Erythroblast (primary cell): Measurements from ENCODE around the gene CLPSL1.

ENCODE experiments used
- DNase-seq, 2 experiments: peaks; one replicate each; lab custom pipeline; 2025; lab: John Stamatoyannopoulos, UW
- GATA1 ChIP-seq: IDR thresholded peaks from 2 replicates; pipeline ENCODE4 v1.6.1; 2011; ENCODE audit warnings: low read depth, mild to moderate bottlenecking, control low read depth, low read length, moderate library complexity
- POLR2A ChIP-seq: IDR thresholded peaks from 2 replicates; pipeline ENCODE4 v1.6.1; 2011; ENCODE audit warnings: mild to moderate bottlenecking, low read length

CLPSL1 gene

DNA sequence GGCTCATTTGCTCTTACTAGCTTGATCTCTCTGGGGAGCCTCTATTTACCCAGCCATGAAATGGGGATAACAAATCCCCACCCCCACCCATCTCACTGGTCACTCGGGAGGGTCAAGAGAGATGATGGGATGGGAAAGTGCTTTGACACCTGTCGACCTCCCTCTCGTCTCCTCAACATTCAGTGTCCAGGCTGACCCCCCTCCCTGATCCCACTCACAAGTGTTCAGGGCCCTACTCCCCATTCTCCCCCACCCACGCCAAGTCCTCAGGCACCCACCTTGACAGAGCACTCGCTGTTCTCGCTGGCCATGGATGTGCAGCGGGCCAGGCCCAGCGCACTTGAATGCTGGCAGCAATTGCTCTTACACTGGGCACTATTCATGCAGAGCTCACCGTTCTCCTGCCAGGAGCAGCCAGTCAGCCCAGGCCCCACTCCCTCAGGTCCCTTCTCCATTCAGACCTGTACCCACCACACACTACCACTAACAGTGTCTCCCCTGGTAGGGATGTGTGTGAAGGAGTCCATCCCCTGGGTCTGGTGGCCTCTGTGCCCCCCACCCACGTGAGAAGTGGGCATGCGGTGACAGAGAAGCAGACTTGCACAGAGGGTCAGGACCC, 14.7 kb downstream of the CLPSL1 start:
- DNase-seq: no peak
- TF ChIP-seq GATA1 (no peak), POLR2A (no peak)

DNA sequence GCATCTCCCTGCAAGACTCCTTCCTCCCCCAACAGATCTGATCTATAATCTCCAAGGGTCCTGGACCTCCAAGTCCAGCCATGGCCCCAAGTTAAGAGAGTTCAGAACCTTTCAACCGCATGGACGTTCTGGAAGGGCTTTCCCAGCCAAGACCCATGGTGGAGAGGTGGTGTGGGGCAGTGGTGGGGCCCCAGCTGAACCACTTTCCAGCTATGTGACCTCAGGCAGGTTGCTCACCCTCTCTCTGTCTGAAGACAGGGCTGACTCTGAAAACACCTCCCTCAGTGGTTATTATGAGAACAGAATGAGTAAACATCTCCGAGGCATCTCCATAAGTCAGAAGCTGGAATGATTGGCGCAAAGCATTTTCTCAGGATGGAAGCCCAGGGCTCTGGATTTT, 15.4 kb downstream of the CLPSL1 start:
- DNase-seq: no peak
- no peak for TF ChIP-seq GATA1
- no peak for TF ChIP-seq POLR2A

DNA sequence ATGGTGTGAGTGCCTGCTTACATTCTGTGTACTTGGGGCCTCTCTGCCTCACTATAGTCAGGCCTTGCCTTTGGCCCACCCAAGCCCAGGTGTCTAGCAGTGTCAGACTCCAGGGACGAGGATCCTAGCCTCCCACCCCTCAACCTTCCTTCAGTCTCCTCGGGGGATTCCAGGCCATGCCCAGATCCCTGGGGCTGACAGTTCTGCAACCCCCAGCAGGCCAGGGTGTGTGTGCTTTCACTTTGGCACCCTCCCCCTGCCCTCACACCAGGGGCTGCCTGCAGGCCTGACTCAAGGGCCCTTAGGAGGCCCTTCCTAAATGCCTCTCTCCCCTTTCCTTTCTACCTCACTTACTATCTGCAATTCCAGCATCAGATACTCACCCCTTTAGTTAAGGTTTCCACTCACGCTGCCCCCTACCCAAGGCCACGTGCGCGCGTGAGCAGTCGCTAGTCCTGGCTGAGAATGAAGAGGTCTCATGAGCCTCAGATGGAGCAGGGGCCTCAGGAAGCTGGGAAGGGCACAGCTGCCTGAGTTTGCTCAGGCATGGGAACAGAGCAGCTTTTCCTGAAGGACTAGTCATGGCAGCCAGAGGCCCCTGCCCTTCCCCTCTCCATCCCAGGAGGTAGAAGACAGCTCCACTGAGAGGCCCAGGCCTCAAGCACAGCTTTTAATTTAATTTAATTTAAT, 17.2 kb downstream of the CLPSL1 start:
- DNase-seq: no peak
- TF ChIP-seq GATA1 (no peak), POLR2A (no peak)

DNA sequence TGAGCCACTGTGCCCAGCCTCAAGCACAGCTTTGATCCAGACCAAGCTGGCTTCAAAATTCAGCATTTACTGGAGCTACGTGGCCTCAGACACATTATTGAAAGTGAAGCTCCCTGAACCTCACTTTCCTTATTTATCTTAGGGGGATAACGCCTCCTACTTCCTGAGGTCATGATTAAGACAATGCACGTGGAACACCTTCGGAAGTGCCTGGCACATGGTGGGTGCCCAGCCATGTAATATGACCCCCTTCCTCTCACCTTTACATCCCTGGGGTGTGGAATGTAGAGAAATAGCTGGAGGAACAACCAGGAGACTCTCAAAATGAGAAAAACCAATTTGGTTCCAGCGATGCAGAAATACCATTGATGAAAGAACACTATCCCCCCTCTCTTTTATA, 17.9 kb downstream of the CLPSL1 start:
- DNase-seq: no peak
- no peak for TF ChIP-seq POLR2A
- no peak for TF ChIP-seq GATA1

DNA sequence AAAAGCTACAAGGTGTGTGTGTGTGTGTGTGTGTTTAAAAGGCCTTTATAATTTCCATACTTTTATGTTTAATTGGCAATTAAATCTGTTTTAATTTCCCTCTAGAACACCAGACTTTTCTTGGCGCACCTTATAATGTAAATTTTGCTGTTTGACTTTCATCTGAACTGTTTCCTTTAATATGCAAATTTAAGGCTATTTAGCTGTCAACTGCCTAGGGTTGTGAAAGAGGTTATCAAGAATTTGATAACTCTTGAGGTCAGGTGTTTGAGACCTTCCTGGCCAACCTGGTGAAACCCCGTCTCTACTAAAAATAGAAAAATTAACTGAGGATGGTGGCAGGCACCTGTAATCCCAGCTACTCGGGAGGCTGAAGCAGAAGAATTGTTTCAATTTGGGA, 20.3 kb downstream of the CLPSL1 start:
- no peak for DNase-seq
- TF ChIP-seq GATA1: no peak
- no peak for TF ChIP-seq POLR2A

DNA sequence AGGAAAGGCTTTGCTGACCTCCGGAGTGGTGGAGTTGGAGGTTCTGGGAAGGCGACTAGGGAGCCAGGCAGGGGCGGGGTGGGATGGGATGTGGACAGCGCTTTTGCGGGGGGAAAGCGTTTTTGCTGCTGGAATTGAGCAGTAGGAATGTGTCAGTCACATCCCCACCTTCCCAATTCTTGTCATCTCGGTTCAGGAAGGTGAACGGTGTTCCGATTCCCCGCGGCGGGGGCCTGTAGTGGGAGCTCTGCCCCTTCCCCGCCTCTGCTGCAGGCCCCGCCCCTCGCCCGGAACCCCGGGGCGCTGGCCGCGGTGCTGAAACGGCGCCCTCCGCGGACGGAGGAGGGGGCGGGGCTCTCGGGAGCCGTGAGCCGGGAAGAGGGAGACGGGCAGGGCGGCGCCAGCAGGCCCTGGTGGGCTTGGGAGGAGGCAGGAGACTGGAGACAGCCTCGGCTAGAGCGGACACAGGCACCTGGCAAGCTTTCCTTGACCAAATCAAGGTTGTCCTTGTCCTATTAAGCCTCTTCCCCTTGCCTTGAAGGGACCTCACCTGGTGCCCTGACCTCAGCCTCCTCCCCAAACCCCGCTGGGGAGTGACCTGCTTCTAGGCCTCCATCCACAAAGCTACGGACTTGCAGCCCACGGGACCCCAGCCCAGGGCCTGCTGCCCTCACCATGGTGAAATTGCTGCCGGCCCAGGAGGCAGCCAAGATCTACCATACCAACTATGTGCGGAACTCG, 24.3 kb downstream of the CLPSL1 start, which contains the start of gene LHFPL5:
TSS of gene LHFPL5 (plus strand) at position 357 of the 741 bp plus-strand sequence. CDS start at position 676, 319 bp downstream.
- no peak for TF ChIP-seq GATA1
- no peak for TF ChIP-seq POLR2A
- peak; percentile 44 to 64 for DNase-seq

DNA sequence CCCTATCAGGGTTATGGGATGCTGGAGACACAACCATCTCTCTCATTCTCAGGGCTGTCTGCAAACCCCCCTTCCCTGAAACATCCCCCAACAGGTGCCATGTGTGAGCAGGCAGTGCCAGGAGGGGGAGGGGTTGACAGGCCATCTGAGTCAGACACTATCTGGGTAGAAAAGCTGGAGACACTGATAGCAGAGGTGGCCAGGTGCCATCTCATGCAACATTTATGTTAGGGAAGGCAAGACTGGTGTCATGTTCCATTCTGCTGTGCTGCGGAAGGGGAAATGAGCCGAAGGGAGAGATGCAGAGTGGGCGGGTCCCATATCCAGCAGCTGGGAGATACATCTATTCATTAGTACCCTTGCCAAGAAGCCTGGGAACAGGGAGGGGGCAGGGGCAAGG, 27.9 kb downstream of the CLPSL1 start:
- DNase-seq: peak; percentile 24 to 27
- TF ChIP-seq GATA1 (no peak), POLR2A (no peak)

DNA sequence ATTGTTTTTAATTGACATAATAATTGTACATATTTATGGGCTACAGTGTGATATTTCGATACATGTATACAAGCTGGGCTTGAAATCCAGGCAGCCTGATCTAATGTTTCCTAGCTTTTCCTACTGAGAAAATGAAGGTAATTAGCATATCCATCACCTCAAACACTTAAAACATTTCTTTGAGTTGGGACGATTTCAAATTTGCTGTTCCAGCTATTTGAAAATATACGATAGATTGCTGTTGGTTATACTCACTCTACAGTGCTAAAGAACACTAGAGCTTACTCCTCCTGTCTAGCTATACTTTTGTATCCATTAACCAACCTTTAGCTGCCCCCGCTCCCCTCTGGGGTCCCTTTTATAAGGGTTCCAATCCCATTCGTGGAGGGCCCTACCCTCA, 29.0 kb downstream of the CLPSL1 start:
- TF ChIP-seq POLR2A (no peak), GATA1 (no peak)
- no peak for DNase-seq

DNA sequence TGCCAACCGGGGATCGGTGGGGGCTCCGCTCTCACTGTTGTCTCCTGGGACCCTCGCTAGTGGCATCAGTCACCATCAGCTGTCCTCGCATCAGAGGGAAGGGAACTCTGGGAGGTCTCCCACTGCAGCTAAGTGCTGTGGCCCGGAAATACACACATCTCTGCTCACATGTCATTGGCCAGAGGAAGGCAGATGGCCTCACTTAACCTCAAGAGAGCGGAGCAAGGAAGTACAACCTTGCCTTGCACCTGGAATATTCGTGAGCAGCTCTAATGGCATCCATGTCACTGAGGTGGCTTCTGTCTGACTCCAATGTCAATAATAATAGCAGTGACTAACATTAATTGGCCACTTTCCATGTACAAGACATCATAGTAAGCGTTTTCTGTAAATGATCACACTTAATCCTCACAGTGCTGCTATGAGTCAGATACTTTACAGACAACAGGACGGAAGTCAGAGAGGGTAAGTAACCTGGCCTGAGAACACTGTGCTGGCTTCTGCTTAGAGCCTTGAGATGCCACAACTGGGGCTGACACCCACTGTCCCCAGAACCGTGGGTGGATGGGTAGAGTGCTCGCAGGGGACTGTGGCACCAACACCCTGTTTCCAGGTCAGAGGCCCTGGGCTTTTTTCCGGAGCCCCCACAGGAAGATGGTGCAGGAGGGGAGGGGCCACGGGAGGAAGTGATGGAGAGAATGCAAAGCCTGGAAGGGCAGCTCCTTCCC, 30.3 kb downstream of the CLPSL1 start:
- no peak for DNase-seq

DNA sequence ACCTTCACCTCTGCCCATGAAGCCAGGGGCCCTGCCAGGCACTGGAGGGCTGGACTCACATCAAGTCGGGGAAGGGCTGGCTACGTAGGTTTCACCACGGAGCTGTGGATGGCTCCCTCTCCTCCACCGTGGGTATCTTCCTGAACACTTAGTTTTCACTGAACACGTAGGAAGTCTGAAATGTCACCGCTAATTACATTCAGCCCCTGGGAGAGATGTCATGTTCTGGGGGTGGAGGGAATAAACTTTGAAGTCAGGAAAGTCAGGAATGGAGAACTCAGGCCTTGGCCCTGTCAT, 30.8 kb downstream of the CLPSL1 start:
- DNase-seq: no peak
- TF ChIP-seq POLR2A: no peak
- no peak for TF ChIP-seq GATA1

More for the DNA sequence above, 30.3 kb downstream of the CLPSL1 start:
- TF ChIP-seq GATA1: no peak
- no peak for TF ChIP-seq POLR2A

DNA sequence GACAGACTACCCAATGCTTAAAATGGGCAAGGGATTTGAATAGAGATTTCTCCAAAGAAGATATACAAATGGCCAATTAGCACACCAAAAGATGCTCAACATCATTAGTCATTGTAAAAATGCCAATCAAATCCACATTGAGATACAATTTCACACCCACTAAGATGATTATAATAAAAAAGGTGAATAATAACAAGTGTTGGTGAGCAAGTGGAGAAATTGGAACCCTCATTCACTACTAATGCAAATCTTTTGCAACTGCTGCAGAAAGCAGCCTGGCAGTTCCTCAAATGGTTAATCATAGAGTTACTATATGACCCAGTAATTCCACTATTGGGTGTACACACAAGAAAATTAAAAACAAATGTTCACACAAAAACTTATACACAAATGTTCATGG, 36.7 kb downstream of the CLPSL1 start:
- no peak for DNase-seq
- TF ChIP-seq POLR2A (no peak), GATA1 (no peak)

DNA sequence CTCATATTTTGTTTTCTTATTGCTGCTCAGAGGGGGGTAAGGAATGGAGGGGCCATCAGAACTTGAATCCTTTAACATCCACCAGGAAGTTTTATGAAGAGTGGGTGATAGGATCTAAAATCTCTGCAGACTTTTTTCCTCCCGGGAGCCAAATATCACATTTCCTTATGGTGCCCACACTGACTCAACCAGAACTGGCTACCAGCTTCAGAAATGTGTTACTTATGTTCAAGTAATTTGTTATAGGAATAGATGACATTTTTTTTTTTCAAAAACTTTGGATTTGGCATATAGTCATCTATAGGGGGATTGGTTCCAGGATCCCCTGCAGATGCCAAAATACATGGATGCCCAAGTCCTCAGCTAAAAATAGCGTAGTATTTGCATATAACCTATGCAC, 42.8 kb downstream of the CLPSL1 start:
- no peak for DNase-seq
- TF ChIP-seq GATA1 (no peak), POLR2A (no peak)

DNA sequence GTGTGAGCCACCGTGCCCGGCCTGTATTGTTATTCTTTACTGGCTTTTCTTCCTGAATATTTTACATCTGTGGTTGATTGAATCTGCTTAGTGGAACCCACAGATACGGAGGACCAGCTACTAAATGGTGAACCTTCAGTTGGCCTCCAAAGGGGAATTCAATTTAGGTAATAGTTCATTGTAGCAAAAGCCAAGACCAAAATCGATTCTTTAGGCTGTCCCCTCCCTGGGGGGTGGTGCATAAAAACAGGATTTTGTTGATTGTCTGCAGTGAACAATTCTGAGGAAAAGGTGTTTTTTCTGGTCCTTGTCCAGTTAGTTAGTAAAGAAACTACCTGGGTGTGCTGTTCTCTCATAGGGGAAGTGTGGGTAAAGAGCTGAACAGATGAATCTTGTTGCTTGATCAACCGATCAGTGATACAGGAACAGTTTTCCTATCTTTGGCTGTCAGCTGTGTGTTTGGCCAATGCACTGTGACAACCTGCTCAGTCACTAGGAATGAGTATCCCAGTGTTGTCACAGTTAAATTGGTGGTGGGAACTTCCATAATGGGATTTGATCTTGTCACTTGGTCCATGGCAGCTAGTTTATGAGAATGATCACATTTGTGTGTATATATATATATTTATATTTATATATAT, 43.9 kb downstream of the CLPSL1 start:
- DNase-seq: no peak
- no peak for TF ChIP-seq POLR2A
- no peak for TF ChIP-seq GATA1
